Mucosa of descending colon (tissue), 3 donors: Measurements from ENCODE around the gene BACH2. TPM values are rescaled to one million over a fixed set of nuclear protein-coding genes. Genes with fewer than 3 reads are reported as not detected.

ENCODE experiments used
- ATAC-seq: fragments of 200-7000 bp; cut with Tn5 transposase; one replicate; pipeline ENCODE4 v1.9.1; 2020; ENCODE audit warnings: mild to moderate bottlenecking, moderate library complexity
- DNase-seq, 3 donors: peaks; one replicate each; pipeline ENCODE4 v3.0.0-alpha.2; 2020
- H3K36me3 ChIP-seq: fragments of 200-600 bp; one replicate; pipeline ENCODE4 v1.8.0; 2021; ENCODE audit warnings: low read depth, mild to moderate bottlenecking
- H3K4me1 ChIP-seq: fragments of 200-600 bp; one replicate; pipeline ENCODE4 v1.8.0; 2021; ENCODE audit warnings: low read depth, mild to moderate bottlenecking
- H3K4me3 ChIP-seq: fragments of 200-600 bp; one replicate; pipeline ENCODE4 v1.8.0; 2021; ENCODE audit warnings: mild to moderate bottlenecking
- H3K9me3 ChIP-seq: fragments of 200-600 bp; one replicate; pipeline ENCODE4 v1.8.0; 2021; ENCODE audit warnings: mild to moderate bottlenecking
- intact Hi-C, 2 donors: fragments of 100-400 bp; cut with DNase I in 1 of 2; cut with micrococcal nuclease in 1 of 2; formaldehyde crosslinking; loops; one replicate each; pipeline versions ENCODE4 v1.11.0 to v1.11.1; 2022; cut with DNase I, micrococcal nuclease
- total RNA-seq, 3 donors: library from RNA; stranded (reverse); fragmentation: NEBNext Ultra II Directional in 2 of 3; extraction: Animal tissue kit (Norgen Biotek cat#: 25700) in 2 of 3; gene quantifications; one replicate each; pipeline versions ENCODE4 v1.2.1 to v1.2.4, GENCODE V29; 2021 to 2023
- TF ChIP-seq, protein P1 (sequence below): fragments of 200-600 bp; IDR thresholded peaks from one replicate; pipeline ENCODE4 v1.8.0; 2022; ENCODE audit warnings: antibody characterized with exemption, mild to moderate bottlenecking
- donor health status: DM: no; HTN: no; CAD: no; lungs with moderate emphysema.
- donor health status: DM: no; HTN: no; CAD: no.
- donor health status: DM: no; HTN: yes; CAD: no.

Gene BACH2
- total RNA-seq, 3 donors from 2014 or later = 0.96 to 1.6 (median 1.2) TPM

DNA sequence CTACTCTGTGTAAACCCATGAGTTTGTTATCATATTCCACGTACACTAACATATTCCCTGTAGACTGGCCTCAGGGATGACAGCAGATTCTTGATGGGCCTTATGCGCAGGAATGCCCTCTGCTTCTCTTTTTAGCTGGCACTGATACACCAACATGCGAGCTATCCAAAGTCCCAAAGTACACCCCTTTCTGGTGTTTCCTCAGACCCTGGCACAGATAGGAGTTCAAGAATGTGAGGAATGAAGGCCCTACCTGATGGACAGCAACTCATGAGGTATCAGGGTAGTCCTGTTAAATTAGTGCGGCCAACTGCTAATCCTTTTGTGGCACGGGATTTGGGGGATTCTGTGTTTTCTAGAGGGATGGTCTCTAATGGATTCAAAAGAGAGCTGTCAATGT is 93.0 kb downstream of the BACH2 start:
- intact Hi-C loops = no loop called here
- H3K4me3 ChIP-seq = no peak overlapping the region
- TF ChIP-seq, protein P1, sequence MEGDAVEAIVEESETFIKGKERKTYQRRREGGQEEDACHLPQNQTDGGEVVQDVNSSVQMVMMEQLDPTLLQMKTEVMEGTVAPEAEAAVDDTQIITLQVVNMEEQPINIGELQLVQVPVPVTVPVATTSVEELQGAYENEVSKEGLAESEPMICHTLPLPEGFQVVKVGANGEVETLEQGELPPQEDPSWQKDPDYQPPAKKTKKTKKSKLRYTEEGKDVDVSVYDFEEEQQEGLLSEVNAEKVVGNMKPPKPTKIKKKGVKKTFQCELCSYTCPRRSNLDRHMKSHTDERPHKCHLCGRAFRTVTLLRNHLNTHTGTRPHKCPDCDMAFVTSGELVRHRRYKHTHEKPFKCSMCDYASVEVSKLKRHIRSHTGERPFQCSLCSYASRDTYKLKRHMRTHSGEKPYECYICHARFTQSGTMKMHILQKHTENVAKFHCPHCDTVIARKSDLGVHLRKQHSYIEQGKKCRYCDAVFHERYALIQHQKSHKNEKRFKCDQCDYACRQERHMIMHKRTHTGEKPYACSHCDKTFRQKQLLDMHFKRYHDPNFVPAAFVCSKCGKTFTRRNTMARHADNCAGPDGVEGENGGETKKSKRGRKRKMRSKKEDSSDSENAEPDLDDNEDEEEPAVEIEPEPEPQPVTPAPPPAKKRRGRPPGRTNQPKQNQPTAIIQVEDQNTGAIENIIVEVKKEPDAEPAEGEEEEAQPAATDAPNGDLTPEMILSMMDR = no peak
- H3K36me3 ChIP-seq = no peaks in the 10 kb centered on the region
- ATAC-seq (no peak), DNase-seq (no peak)
- H3K9me3 ChIP-seq = no peaks in the 10 kb centered on the region
- H3K4me1 ChIP-seq = no peaks in the 10 kb centered on the region

DNA sequence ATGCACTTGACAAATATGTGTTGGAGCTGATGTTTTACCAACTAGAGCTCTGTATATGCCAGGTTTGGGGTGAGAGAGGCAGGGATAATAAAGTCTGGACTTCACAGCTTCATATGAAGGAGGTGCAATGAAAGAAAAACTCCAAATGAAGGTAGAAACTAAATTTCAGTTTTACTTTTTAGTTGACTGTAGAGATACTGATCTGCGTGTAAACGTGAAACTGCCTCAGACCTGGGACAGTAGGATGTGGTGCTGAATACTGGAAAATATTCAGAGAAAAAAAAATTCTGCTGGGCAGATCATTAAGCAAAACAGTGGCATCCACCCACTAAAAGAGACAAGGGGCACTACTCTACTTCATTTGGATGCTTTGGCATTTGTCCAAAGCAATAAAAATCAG is 94.5 kb downstream of the BACH2 start:
- TF ChIP-seq, protein P1 = no peak
- ATAC-seq (no peak), DNase-seq (no peak)
- intact Hi-C loops = no loop called here
- H3K36me3 ChIP-seq = no peaks in the 10 kb centered on the region
- no peak overlapping the region for H3K4me3 ChIP-seq
- H3K4me1 ChIP-seq = no peaks in the 10 kb centered on the region
- no peaks in the 10 kb centered on the region for H3K9me3 ChIP-seq

DNA sequence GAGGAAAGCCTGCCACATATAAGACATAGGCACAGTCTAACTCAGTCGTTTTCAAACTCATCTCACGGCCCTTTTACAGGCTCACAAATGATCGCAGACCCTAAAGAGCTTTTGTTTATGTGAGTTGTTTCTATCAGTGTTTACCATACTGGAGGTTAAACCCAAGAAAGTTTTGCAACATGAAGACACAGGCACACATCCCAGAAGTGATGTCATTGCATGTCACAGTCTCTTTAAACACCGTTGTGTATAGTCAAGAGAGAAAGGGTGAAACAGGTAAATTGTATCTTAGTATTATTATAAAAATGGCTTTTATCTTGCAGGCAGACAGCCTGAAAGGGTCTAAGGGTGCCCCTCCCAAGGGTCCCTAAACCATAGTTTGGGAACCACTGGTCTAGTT is 96.7 kb downstream of the BACH2 start:
- intact Hi-C loops = no loop called here
- DNase-seq = no peak
- TF ChIP-seq, protein P1 = no peak
- ATAC-seq = no peak
- Histone ChIP-seq H3K9me3 (no peaks in the 10 kb centered on the region), H3K4me1 (no peaks in the 10 kb centered on the region), H3K36me3 (no peaks in the 10 kb centered on the region), H3K4me3 (no peak overlapping the region)

DNA sequence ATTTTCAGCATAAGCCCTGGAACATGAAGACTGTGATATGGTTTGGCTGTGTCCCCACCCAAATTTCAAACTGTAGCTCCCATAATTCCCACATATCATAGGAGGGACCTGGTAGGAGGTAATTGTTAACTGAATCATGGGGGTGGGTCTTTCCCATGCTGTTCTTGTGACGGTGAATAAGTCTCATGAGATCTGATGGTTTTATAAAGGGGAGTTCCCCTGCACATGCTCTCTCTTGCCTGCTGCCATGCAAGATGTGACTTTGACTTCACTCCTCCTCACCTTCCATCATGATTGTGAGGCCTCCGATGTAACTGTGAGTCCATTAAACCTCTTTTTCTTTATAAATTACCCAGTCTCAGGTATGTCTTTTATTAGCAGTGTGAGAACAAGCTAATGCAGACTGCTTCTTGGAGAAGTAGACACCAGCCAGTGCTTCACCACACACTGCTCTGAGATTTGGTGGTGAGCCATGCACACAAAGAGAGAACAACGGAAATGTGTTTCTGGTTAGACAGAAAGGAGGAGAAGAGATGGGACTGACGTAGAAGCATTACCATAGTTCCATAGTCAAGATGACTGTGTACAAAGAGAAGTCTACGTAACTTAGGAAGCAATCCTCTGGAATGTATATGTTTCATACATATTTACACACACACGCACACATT is 97.8 kb downstream of the BACH2 start:
- no peak for ATAC-seq
- no peaks in the 10 kb centered on the region for H3K9me3 ChIP-seq

DNA sequence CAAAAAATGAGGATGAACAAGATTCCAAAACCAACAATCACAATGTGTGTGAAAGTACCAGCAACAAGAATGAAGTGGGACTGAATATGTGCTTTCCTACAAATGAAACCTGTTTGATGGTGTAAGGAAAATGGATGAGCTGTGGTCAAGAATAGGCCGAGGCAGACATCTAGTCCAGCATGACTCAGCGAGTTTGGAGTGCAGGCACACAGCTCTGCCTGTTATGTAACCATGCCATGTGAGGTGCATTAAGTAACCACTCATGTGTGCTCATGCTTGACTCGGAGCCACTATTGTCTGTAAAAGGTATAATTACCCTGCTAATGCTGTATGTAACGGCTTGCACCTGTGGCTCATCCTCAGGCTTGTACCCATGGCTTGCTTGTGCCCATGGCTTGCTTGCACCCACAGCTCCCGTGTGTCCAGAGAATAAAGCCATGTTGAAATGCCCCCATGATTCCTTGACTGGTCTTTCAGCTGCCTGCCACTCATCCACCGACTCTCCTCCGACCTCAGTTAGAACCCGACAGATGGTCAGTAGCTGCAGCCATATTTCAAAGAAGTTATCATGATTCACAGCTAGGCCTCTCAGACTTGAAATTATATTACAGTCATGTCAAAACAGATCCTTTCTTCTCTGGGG is 98.7 kb downstream of the BACH2 start:
- intact Hi-C loops = no loop called here
- Histone ChIP-seq H3K4me3 (no peak overlapping the region), H3K4me1 (no peaks in the 10 kb centered on the region), H3K36me3 (no peaks in the 10 kb centered on the region), H3K9me3 (no peaks in the 10 kb centered on the region)
- no peak for DNase-seq
- ATAC-seq = no peak
- TF ChIP-seq, protein P1 = no peak

More for the DNA sequence above, 97.8 kb downstream of the BACH2 start:
- no peak for DNase-seq
- no peaks in the 10 kb centered on the region for H3K36me3 ChIP-seq
- intact Hi-C loops = no loop called here
- H3K4me1 ChIP-seq = no peaks in the 10 kb centered on the region
- H3K4me3 ChIP-seq = no peak overlapping the region
- TF ChIP-seq, protein P1 = no peak
